ENCODE data around the gene MGLL. TPM values are rescaled to one million over a fixed set of nuclear protein-coding genes. Genes with fewer than 3 reads are reported as not detected.

Gene MGLL
- total RNA-seq, 3 donors from 2014 or later, result 212 to 515 (median 221) TPM

DNA sequence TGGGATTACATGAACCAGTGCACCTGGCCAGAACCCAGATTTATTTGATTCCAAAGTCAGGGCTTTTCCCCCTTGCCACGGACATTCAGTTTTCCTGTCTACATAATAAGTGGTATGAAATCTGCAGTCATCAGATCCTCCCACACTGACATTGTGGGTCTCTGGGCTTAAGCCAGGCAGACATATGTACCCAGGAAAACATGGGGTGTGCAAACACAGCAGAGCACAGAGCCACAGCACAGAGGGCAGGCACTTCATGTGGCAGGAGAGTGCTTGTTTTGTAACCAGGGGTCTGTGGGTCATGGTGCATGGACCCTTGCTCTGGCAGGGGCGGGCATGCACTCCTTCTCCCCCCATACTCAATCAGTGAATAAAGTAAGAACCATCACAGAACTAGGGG is 155.6 kb downstream of the MGLL start:
- H3K4me3 ChIP-seq, result no peak overlapping the region
- no peaks in the 10 kb centered on the region for H3K36me3 ChIP-seq (ENCODE audit: low read depth)
- TF ChIP-seq, protein P1, sequence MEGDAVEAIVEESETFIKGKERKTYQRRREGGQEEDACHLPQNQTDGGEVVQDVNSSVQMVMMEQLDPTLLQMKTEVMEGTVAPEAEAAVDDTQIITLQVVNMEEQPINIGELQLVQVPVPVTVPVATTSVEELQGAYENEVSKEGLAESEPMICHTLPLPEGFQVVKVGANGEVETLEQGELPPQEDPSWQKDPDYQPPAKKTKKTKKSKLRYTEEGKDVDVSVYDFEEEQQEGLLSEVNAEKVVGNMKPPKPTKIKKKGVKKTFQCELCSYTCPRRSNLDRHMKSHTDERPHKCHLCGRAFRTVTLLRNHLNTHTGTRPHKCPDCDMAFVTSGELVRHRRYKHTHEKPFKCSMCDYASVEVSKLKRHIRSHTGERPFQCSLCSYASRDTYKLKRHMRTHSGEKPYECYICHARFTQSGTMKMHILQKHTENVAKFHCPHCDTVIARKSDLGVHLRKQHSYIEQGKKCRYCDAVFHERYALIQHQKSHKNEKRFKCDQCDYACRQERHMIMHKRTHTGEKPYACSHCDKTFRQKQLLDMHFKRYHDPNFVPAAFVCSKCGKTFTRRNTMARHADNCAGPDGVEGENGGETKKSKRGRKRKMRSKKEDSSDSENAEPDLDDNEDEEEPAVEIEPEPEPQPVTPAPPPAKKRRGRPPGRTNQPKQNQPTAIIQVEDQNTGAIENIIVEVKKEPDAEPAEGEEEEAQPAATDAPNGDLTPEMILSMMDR (IDR thresholded peaks at IDR 0.05), result no peak
- no peaks in the 10 kb centered on the region for H3K4me1 ChIP-seq (ENCODE audit: low read depth)
- H3K9me3 ChIP-seq, result no peaks in the 10 kb centered on the region
- DNase-seq (no peak), ATAC-seq (no peak)
- intact Hi-C loops (cut with DNase I, micrococcal nuclease), result no loop called here

DNA sequence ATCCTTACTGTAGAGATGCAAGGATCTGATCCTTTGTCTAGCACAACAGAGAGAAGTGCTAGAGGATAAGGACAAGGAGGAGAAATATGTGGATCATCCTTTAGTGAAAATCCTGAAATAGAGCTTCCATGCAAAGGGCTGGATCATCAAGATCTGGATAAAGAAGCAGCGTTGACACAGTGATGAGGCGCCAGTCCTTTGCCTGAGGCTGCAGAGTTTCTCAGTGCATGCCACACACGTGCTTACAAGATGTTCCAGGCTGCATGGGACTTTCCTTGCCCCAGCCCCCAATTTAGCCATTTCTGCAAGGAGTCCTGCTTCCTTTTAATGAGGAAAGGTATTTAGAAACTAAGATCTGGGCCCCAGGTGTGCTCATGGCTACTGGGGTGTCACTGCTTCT is 156.7 kb downstream of the MGLL start:
- Histone ChIP-seq H3K36me3 (ENCODE audit: low read depth) (no peaks in the 10 kb centered on the region), H3K4me3 (no peak overlapping the region), H3K9me3 (no peaks in the 10 kb centered on the region), H3K4me1 (ENCODE audit: low read depth) (no peaks in the 10 kb centered on the region)
- DNase-seq, result no peak
- intact Hi-C loops (cut with DNase I, micrococcal nuclease), result no loop called here
- no peak for ATAC-seq
- TF ChIP-seq, protein P1 (IDR thresholded peaks at IDR 0.05), result no peak

DNA sequence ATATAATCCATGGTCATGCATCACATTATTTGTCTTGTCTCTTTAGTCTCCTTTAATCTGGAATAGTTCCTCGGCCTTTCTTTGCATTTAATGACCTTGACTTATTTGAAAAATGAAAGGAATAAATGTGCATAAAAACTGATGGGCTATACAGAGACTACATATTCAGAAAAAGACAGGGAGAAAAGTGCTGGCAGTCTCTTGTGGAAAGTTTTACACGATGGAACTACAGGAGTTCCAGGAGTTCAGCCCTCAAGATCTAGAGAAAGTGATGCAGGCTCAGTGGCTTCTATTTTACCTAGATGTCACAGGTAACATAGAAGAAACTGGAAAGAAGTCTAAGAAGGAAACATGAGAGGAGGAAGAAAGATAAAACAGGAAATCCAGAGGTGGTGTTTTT is 157.2 kb downstream of the MGLL start:
- H3K36me3 ChIP-seq (ENCODE audit: low read depth), result no peaks in the 10 kb centered on the region

DNA sequence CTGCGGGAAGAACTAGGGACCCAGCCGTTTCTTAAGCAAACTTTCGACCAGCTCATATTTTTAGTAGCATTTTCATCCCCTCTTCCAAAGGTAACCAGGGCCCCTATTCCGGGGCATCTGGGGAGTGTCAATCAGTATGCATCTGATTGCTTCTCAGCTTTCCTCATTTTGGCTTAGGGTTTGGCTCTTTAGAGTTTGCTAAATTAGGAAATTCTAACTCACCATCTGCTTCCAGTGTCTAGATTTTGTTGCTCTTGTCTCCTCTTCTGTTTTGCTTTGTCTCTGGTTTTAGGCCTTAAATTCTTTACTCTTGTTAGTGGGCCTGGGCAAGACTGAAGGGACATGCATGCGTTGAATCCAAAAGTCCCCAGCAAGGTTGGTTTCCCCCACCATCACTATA is 159.2 kb downstream of the MGLL start:
- H3K4me1 ChIP-seq (ENCODE audit: low read depth), result no peaks in the 10 kb centered on the region
- no peaks in the 10 kb centered on the region for H3K9me3 ChIP-seq
- no peak overlapping the region for H3K4me3 ChIP-seq
- no peaks in the 10 kb centered on the region for H3K36me3 ChIP-seq (ENCODE audit: low read depth)
- DNase-seq, result no peak
- TF ChIP-seq, protein P1 (IDR thresholded peaks at IDR 0.05), result no peak
- no peak for ATAC-seq
- intact Hi-C loops (cut with DNase I, micrococcal nuclease), result no loop called here

More for the DNA sequence above, 157.2 kb downstream of the MGLL start:
- intact Hi-C loops (cut with DNase I, micrococcal nuclease), result no loop called here
- Histone ChIP-seq H3K4me3 (no peak overlapping the region), H3K4me1 (ENCODE audit: low read depth) (no peaks in the 10 kb centered on the region), H3K9me3 (no peaks in the 10 kb centered on the region)
- TF ChIP-seq, protein P1 (IDR thresholded peaks at IDR 0.05), result no peak
- ATAC-seq (no peak), DNase-seq (no peak)

DNA sequence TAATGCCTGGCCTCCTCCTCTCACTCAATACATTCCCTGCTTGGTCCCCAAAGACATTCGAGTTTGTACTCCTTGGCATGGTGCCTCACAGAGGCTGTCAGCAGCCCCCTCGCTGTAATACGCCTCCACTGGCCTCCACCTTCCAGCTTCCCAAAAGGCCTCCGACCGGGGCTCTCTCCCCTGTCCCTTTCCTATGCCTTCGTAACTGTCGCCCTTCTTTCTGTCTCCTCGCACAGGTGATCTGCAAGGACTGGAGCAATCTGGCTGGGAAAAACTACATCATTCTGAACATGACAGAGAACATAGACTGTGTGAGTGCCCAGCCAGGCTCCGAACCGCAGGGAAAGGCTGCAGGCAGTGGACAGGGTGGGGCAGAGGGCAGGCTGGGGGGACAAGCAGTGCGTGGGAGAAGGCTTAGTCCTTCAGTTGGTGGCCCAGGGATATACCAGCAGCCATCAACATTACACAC is 160.3 kb downstream of the MGLL start:
- H3K4me1 ChIP-seq (ENCODE audit: low read depth), result no peaks in the 10 kb centered on the region
- no peaks in the 10 kb centered on the region for H3K36me3 ChIP-seq (ENCODE audit: low read depth)
- ATAC-seq (no peak), DNase-seq (no peak)
- intact Hi-C loops (cut with DNase I, micrococcal nuclease), result no loop called here
- TF ChIP-seq, protein P1 (IDR thresholded peaks at IDR 0.05), result no peak
- H3K4me3 ChIP-seq, result no peak overlapping the region
- H3K9me3 ChIP-seq, result no peaks in the 10 kb centered on the region

DNA sequence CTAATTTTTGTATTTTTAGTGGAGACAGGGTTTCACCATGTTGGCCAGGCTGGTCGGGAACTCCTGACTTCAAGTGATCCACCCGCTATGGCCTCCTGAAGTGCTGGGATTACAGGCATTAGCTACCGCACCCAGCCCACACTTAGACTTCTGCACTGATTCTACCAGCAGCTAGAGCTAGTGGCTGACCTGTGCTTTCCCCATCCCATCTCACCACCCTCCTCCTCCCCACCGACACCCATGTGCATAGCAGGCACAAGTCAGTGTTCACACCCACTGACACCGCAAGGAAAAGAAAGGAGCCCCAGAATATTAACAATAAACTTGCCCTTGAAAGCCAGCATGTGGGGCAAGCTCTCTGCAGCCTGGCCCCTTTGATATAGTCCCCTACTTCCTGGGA is 160.7 kb downstream of the MGLL start:
- no peak overlapping the region for H3K4me3 ChIP-seq
- no peaks in the 10 kb centered on the region for H3K4me1 ChIP-seq (ENCODE audit: low read depth)
- intact Hi-C loops (cut with DNase I, micrococcal nuclease), result no loop called here
- TF ChIP-seq, protein P1 (IDR thresholded peaks at IDR 0.05), result no peak
- no peaks in the 10 kb centered on the region for H3K36me3 ChIP-seq (ENCODE audit: low read depth)
- no peaks in the 10 kb centered on the region for H3K9me3 ChIP-seq
- no peak for DNase-seq
- ATAC-seq, result no peak

Measured in mucosa of descending colon (tissue), 3 donors.